Measurements from ENCODE around the gene DUOX1.
A peak's percentile ranks its signal among the peaks of the same experiment; 100 is the strongest.
"Not testable (repeated sequence)": the region's sequence is repeated elsewhere in the genome, so short reads cannot be mapped to it uniquely, and the experiment has no call there.

Gene DUOX1

GRCh38 chr15:45121706-45122417 is 7.9 kb upstream of the DUOX1 start:
- no peak for DNase-seq

GRCh38 chr15:45122719-45123118 is 7.1 kb upstream of the DUOX1 start:
- DNase-seq: no peak

- DNase-seq: no peak
These were observed 6.4 kb upstream of the DUOX1 start for GRCh38 chr15:45123397-45123796.

GRCh38 chr15:45126535-45127158 is 3.1 kb upstream of the DUOX1 start:
- peak; percentile 67 for DNase-seq

GRCh38 chr15:45128971-45129639 is 689 bp upstream of the DUOX1 start:
- no peak for DNase-seq

- no peak for DNase-seq
These were observed 652 bp downstream of the DUOX1 start for GRCh38 chr15:45130291-45131000.

GRCh38 chr15:45131510-45131909 is 1.7 kb downstream of the DUOX1 start:
- no peak for DNase-seq

GRCh38 chr15:45132844-45133560 is 3.2 kb downstream of the DUOX1 start:
- no peak for DNase-seq

GRCh38 chr15:45133561-45133920 is 3.7 kb downstream of the DUOX1 start:
- no peak for DNase-seq

- no peak for DNase-seq
These were observed 4.3 kb downstream of the DUOX1 start for GRCh38 chr15:45134046-45134445.

GRCh38 chr15:45134682-45135604 is 5.1 kb downstream of the DUOX1 start:
- DNase-seq: peak; percentile 48

GRCh38 chr15:45135705-45136377 is 6.0 kb downstream of the DUOX1 start:
- DNase-seq: not testable (repeated sequence)

- DNase-seq: no peak
These were observed 6.6 kb downstream of the DUOX1 start for GRCh38 chr15:45136378-45136764.

GRCh38 chr15:45137703-45138102 is 7.9 kb downstream of the DUOX1 start:
- DNase-seq: no peak

GRCh38 chr15:45138814-45139765 is 9.3 kb downstream of the DUOX1 start:
- no peak for DNase-seq

GRCh38 chr15:45139770-45140169 is 10.0 kb downstream of the DUOX1 start:
- DNase-seq: no peak

- no peak for DNase-seq
These were observed 10.9 kb downstream of the DUOX1 start for GRCh38 chr15:45140557-45141250.

GRCh38 chr15:45141386-45141785 is 11.6 kb downstream of the DUOX1 start:
- DNase-seq: no peak

- DNase-seq: no peak
These were observed 13.3 kb downstream of the DUOX1 start for GRCh38 chr15:45143056-45143455.

Data from hematopoietic multipotent progenitor cell treated with erythropoietin and hydrocortisone succinate and interleukin-3 and kit ligand, for 6 days (in vitro differentiated cells).